ENCODE results near the gene TIFAB.

DNA sequence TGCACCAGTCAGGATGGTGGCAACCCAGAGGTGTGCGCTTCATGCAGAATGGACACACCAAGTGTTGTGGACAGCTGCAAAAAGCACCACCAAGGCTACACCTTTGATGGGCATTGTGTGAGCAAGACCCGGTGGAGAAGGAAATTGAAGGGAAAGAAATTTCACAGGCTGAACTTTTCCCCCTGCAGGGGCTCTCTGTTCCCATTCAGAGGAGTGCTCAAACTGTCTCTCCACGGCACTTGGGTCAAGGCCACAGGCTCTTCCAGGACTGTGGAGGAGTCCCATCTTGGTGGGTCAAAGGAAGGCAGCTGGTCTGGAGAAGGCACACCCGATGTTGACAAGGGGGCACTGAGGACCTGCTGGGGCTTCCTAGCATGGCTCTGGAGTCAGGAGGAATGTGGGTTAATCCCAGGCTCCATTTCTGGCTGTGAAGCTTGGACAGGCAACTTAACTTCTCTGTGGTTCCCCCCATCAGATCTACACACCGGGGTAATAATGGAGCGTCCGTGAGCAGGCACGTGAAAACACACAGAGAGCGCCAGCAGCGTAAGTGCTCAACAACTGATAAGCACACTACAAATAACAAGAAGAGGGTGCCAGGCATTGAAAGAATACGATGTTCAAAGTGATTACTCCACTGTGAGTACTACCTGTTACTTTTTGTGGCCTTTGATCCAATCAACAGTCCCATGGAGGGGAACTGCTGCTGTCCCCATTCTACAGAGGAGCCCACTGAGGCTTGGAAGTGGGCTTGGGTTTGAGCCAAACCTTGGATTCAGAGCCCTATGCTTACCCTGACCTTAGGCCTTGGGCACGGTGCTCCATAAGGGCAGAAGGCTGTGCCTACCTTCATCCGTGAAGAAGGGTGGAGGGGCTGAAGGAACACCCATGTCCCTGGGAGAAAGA is 34.2 kb upstream of the TIFAB start:
- TF ChIP-seq, protein P1, sequence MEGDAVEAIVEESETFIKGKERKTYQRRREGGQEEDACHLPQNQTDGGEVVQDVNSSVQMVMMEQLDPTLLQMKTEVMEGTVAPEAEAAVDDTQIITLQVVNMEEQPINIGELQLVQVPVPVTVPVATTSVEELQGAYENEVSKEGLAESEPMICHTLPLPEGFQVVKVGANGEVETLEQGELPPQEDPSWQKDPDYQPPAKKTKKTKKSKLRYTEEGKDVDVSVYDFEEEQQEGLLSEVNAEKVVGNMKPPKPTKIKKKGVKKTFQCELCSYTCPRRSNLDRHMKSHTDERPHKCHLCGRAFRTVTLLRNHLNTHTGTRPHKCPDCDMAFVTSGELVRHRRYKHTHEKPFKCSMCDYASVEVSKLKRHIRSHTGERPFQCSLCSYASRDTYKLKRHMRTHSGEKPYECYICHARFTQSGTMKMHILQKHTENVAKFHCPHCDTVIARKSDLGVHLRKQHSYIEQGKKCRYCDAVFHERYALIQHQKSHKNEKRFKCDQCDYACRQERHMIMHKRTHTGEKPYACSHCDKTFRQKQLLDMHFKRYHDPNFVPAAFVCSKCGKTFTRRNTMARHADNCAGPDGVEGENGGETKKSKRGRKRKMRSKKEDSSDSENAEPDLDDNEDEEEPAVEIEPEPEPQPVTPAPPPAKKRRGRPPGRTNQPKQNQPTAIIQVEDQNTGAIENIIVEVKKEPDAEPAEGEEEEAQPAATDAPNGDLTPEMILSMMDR (tag by site-specific recombination; IDR thresholded peaks at IDR 0.05) = no peak
- TF ChIP-seq ZNF501 (tag by site-specific recombination; IDR thresholded peaks at IDR 0.05) = no peak
- TF ChIP-seq YY1 (tag by site-specific recombination; IDR thresholded peaks at IDR 0.05) = no peak
- no peak for TF ChIP-seq ZNF398 (tag by site-specific recombination; IDR thresholded peaks at IDR 0.05)
- no peak for TF ChIP-seq ZBTB21 (tag by site-specific recombination; IDR thresholded peaks at IDR 0.05)
- TF ChIP-seq ZNF596 (tag by site-specific recombination; IDR thresholded peaks at IDR 0.05) = no peak
